Hepatocyte (in vitro differentiated cells): Measurements from ENCODE around the gene AGFG2. TPM values are rescaled to one million over a fixed set of nuclear protein-coding genes. Genes with fewer than 3 reads are reported as not detected.
A peak's percentile ranks its signal among the peaks of the same experiment; 100 is the strongest.

Experiments used
- DNase-seq: peaks from one replicate; pipeline ENCODE4 v3.0.0-alpha.2; 2016; ENCODE audit warnings: low spot score
- H2AFZ ChIP-seq: fragments of 200-600 bp; sonication (generic); 2 replicates; pipeline ENCODE4 v1.6.0; 2016; ENCODE audit warnings: antibody characterized with exemption, mild to moderate bottlenecking
- H3K27ac ChIP-seq: fragments of 200-600 bp; sonication (generic); 2 replicates; pipeline ENCODE4 v1.5.1; 2016; ENCODE audit warnings: mild to moderate bottlenecking
- H3K27me3 ChIP-seq: fragments of 200-600 bp; sonication (generic); 2 replicates; pipeline ENCODE4 v1.6.1; 2016
- H3K36me3 ChIP-seq: fragments of 200-600 bp; sonication (generic); replicated peaks from 2 replicates; pipeline ENCODE4 v1.5.1; 2016; ENCODE audit warnings: low read depth; ENCODE audit not compliant: insufficient read depth
- H3K4me1 ChIP-seq: fragments of 200-600 bp; sonication (generic); 2 replicates; pipeline ENCODE4 v1.5.1; 2016; ENCODE audit warnings: mild to moderate bottlenecking, moderate library complexity; ENCODE audit not compliant: insufficient read depth
- H3K4me2 ChIP-seq: fragments of 200-600 bp; sonication (generic); 2 replicates; pipeline ENCODE4 v1.6.0; 2016
- H3K4me3 ChIP-seq: fragments of 200-600 bp; sonication (generic); 2 replicates; pipeline ENCODE4 v1.5.1; 2016; ENCODE audit warnings: mild to moderate bottlenecking
- H3K79me2 ChIP-seq: fragments of 200-600 bp; sonication (generic); 2 replicates; pipeline ENCODE4 v1.6.0; 2017; ENCODE audit warnings: mild to moderate bottlenecking
- H3K9me2 ChIP-seq: fragments of 200-600 bp; sonication (generic); replicated peaks from 2 replicates; pipeline ENCODE4 v1.6.0; 2017; ENCODE audit warnings: mild to moderate bottlenecking; ENCODE audit not compliant: insufficient read depth
- H3K9me3 ChIP-seq: fragments of 200-600 bp; sonication (generic); 2 replicates; pipeline ENCODE4 v1.5.1; 2016; ENCODE audit warnings: low read depth, mild to moderate bottlenecking
- H4K20me1 ChIP-seq: fragments of 200-600 bp; sonication (generic); 2 replicates; pipeline ENCODE4 v1.6.0; 2016; ENCODE audit warnings: mild to moderate bottlenecking; ENCODE audit not compliant: insufficient read depth, poor library complexity, severe bottlenecking
- CTCF ChIP-seq: fragments of 200-600 bp; sonication (generic); IDR thresholded peaks from 2 replicates; pipeline ENCODE4 v1.5.1; 2016; ENCODE audit warnings: antibody characterized with exemption, mild to moderate bottlenecking; ENCODE audit not compliant: poor library complexity
- EZH2 ChIP-seq: fragments of 200-600 bp; sonication (generic); IDR thresholded peaks from 2 replicates; pipeline ENCODE4 v1.6.1; 2016; ENCODE audit warnings: antibody characterized with exemption, mild to moderate bottlenecking, borderline replicate concordance
- EZH2phosphoT487 ChIP-seq: fragments of 200-600 bp; sonication (generic); IDR thresholded peaks from one replicate; pipeline ENCODE4 v1.6.1; 2018; ENCODE audit warnings: antibody characterized with exemption, mild to moderate bottlenecking, low read depth, moderate library complexity; ENCODE audit not compliant: unreplicated experiment, severe bottlenecking
- WGBS: methylation state at CpG from one replicate; pipeline ENCODE4 v1.1.6; 2016; ENCODE audit warnings: low lambda C conversion rate; ENCODE audit errors: missing lambda C conversion rate; 5-methylcytosine and 5-hydroxymethylcytosine counted together
- polyA plus RNA-seq: library from polyadenylated mRNA; unstranded; fragments of >200 nt; fragmentation: Nextera tagmentation; extraction: Ambion mirVana; gene quantifications from 2 replicates; pipeline ENCODE4 v1.2.1, GENCODE V29; 2016
- total RNA-seq: library from RNA; depleted of rRNA; stranded (reverse); fragments of >200 nt; gene quantifications from 2 replicates; pipeline ENCODE4 v1.2.3, GENCODE V29; 2014

Gene AGFG2
- total and polyA plus RNA-seq, 2 experiments from 2014 or later, result 32.8 to 53.7 TPM

GRCh38 chr7:100611983-100612729 is 73.2 kb downstream of the AGFG2 start, which contains the start of gene MOSPD3:
TSS of gene MOSPD3 (plus strand) at chr7:100612540. CDS start at chr7:100612792, 252 bp downstream.
- Histone ChIP-seq H3K36me3 (no peaks in the 10 kb centered on the region), H3K4me2 (peak within 1 kb of the TSS; percentile 95), H3K4me3 (peak within 1 kb of the TSS; percentile 50), H3K9me2 (no peaks in the 10 kb centered on the region), H2AFZ (peak within 1 kb of the TSS; percentile 78), H3K9me3 (no peaks in the 10 kb centered on the region), H4K20me1 (no peaks in the 10 kb centered on the region), H3K27ac (peak within 1 kb of the TSS; percentile 90), H3K79me2 (peaks cover 14% of the 10 kb centered on the region), H3K27me3 (no peaks in the 10 kb centered on the region), H3K4me1 (peaks cover 3% of the 10 kb centered on the region)
- WGBS, result 1% methylated on average over 44 of the region's 61 CpGs
- TF ChIP-seq EZH2 (no peak), CTCF (no peak), EZH2phosphoT487 (no peak)
- DNase-seq, result peak; percentile 99

GRCh38 chr7:100612730-100613390 is 73.9 kb downstream of the AGFG2 start:
- Histone ChIP-seq H3K27me3 (no peaks in the 10 kb centered on the region), H2AFZ (peak overlapping the region; percentile 78), H3K9me2 (no peaks in the 10 kb centered on the region), H3K4me1 (peaks cover 3% of the 10 kb centered on the region), H3K4me2 (peak overlapping the region; percentile 95), H3K4me3 (peak overlapping the region; percentile 50), H4K20me1 (no peaks in the 10 kb centered on the region), H3K27ac (no peak overlapping the region), H3K36me3 (no peaks in the 10 kb centered on the region), H3K79me2 (peaks cover 14% of the 10 kb centered on the region), H3K9me3 (no peaks in the 10 kb centered on the region)
- TF ChIP-seq CTCF, result peak; percentile 28
- no peak for TF ChIP-seq EZH2
- no peak for TF ChIP-seq EZH2phosphoT487
- DNase-seq, result peak; percentile 36
- 10% methylated on average over 14 of the region's 29 CpGs for WGBS

GRCh38 chr7:100613412-100614175 is 74.6 kb downstream of the AGFG2 start:
- Histone ChIP-seq H3K27ac (no peak overlapping the region), H3K9me2 (no peaks in the 10 kb centered on the region), H3K36me3 (no peaks in the 10 kb centered on the region), H3K4me1 (peaks cover 3% of the 10 kb centered on the region), H3K79me2 (peaks cover 14% of the 10 kb centered on the region), H4K20me1 (no peaks in the 10 kb centered on the region), H3K9me3 (no peaks in the 10 kb centered on the region), H3K27me3 (no peaks in the 10 kb centered on the region), H3K4me2 (peak overlapping the region; percentile 95), H2AFZ (no peak overlapping the region), H3K4me3 (no peak overlapping the region)
- TF ChIP-seq EZH2 (no peak), CTCF (no peak), EZH2phosphoT487 (no peak)
- 93% methylated on average over 13 of the region's 13 CpGs for WGBS
- DNase-seq, result no peak
